Measurements from ENCODE around the gene PRKN.

DNA sequence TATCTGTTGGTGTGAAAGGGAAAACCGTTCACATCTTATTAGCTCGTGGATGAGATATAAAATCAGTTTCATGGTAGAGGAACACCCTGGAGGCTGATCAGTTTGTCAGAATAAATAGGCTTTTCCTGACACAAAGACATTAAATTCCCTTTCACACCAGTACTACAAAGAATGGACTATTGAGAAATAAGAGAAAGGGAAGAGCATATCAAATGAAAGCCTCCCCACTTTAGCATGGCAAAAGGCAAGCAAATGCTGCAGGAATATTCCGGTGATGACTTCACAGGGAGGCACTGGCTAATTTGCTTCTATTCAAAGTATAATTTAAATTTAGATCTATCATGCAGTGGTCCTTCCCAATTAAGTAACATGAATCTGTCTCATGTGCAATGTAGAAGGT, 1337.8 kb downstream of the PRKN start:
- no peak for TF ChIP-seq CTCF (conservative IDR thresholded peaks at IDR 0.05; ENCODE audit: low read depth in 2 of 2)
- TF ChIP-seq NANOG (IDR thresholded peaks at IDR 0.05; ENCODE audit: borderline replicate concordance), result no peak
- TF ChIP-seq EZH2 (IDR thresholded peaks at IDR 0.05; ENCODE audit: low read depth, unreplicated experiment), result no peak
- TF ChIP-seq CREB1 (CRISPR knock-in tag; IDR thresholded peaks at IDR 0.05; ENCODE audit: low read depth), result no peak
- TF ChIP-seq, protein P1, sequence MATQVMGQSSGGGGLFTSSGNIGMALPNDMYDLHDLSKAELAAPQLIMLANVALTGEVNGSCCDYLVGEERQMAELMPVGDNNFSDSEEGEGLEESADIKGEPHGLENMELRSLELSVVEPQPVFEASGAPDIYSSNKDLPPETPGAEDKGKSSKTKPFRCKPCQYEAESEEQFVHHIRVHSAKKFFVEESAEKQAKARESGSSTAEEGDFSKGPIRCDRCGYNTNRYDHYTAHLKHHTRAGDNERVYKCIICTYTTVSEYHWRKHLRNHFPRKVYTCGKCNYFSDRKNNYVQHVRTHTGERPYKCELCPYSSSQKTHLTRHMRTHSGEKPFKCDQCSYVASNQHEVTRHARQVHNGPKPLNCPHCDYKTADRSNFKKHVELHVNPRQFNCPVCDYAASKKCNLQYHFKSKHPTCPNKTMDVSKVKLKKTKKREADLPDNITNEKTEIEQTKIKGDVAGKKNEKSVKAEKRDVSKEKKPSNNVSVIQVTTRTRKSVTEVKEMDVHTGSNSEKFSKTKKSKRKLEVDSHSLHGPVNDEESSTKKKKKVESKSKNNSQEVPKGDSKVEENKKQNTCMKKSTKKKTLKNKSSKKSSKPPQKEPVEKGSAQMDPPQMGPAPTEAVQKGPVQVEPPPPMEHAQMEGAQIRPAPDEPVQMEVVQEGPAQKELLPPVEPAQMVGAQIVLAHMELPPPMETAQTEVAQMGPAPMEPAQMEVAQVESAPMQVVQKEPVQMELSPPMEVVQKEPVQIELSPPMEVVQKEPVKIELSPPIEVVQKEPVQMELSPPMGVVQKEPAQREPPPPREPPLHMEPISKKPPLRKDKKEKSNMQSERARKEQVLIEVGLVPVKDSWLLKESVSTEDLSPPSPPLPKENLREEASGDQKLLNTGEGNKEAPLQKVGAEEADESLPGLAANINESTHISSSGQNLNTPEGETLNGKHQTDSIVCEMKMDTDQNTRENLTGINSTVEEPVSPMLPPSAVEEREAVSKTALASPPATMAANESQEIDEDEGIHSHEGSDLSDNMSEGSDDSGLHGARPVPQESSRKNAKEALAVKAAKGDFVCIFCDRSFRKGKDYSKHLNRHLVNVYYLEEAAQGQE (IDR thresholded peaks at IDR 0.05; ENCODE audit: unreplicated experiment), result no peak
- TF ChIP-seq POLR2AphosphoS5 (IDR thresholded peaks at IDR 0.05; ENCODE audit: low read depth), result no peak
- no peak for TF ChIP-seq ZNF331 (CRISPR knock-in tag; IDR thresholded peaks at IDR 0.05; ENCODE audit: low read depth)
- no peak for TF ChIP-seq EZH2phosphoT487 (IDR thresholded peaks at IDR 0.05; ENCODE audit: unreplicated experiment)

Measured in GM23338 (cell line).